Thyroid gland (tissue), 4 donors: ENCODE results near the gene PPP1R15A. TPM values are rescaled to one million over a fixed set of nuclear protein-coding genes. Genes with fewer than 3 reads are reported as not detected.
A peak's percentile ranks its signal among the peaks of the same experiment; 100 is the strongest.
"Not testable (repeated sequence)": the region's sequence is repeated elsewhere in the genome, so short reads cannot be mapped to it uniquely, and the experiment has no call there.

Experiments used
- DNase-seq, 2 donors: peaks; one replicate each; pipeline ENCODE4 v3.0.0-alpha.2; 2019
- H3K27ac ChIP-seq, 3 donors: fragments of 200-600 bp; sonication (generic); 1 replicate in 2 of 3; 2 replicates in 1 of 3; pipeline ENCODE4 v1.5.1; 2016 to 2019; ENCODE audit warnings: mild to moderate bottlenecking in 1 of 3, moderate library complexity in 1 of 3
- H3K27me3 ChIP-seq: fragments of 200-600 bp; sonication (generic); one replicate; pipeline ENCODE4 v1.5.1; 2019
- H3K36me3 ChIP-seq, 2 donors: fragments of 200-600 bp; sonication (generic); one replicate each; pipeline ENCODE4 v1.5.1; 2016 to 2019
- H3K4me1 ChIP-seq, 2 donors: fragments of 200-600 bp; sonication (generic); one replicate each; pipeline ENCODE4 v1.5.1; 2017 to 2019
- H3K4me3 ChIP-seq, 3 donors: fragments of 200-600 bp; sonication (generic); replicated peaks in 1 of 3; 1 replicate in 2 of 3; 2 replicates in 1 of 3; pipeline ENCODE4 v1.5.1; 2016; ENCODE audit warnings: mild to moderate bottlenecking in 1 of 3
- H3K9me3 ChIP-seq: fragments of 200-600 bp; sonication (generic); one replicate; pipeline ENCODE4 v1.5.1; 2017
- POLR2A ChIP-seq, 2 donors: fragments of 450-650 bp; IDR thresholded peaks; one replicate each; pipeline ENCODE4 v1.6.1; 2017; ENCODE audit warnings: antibody characterized with exemption in 2 of 2, mild to moderate bottlenecking in 2 of 2, moderate library complexity in 1 of 2
- WGBS, 2 donors: methylation state at CpG; one replicate each; pipeline ENCODE4 v1.1.5; 2017; 5-methylcytosine and 5-hydroxymethylcytosine counted together
- intact Hi-C: fragments of 100-400 bp; cut with DNase I; formaldehyde crosslinking; loops from one replicate; pipeline ENCODE4 v1.15.1; 2023
- total RNA-seq, 4 donors: library from RNA; depleted of rRNA; stranded (reverse); fragments of >200 nt; gene quantifications; one replicate each; pipeline ENCODE4 v1.2.3, GENCODE V29; 2016
- TF ChIP-seq, protein P1 (sequence below), 6 experiments: fragments of 200-600 bp in 3 of 6; fragments of 450-650 bp in 3 of 6; sonication (generic) in 3 of 6; IDR thresholded peaks; one replicate each; pipeline ENCODE4 v1.5.1; 2016 to 2019; ENCODE audit warnings: antibody characterized with exemption in 6 of 6, mild to moderate bottlenecking in 2 of 6, inconsistent platforms in 1 of 6, moderate library complexity in 1 of 6

PPP1R15A gene
- total RNA-seq, 4 donors from 2014 or later, result 18.7 to 31.7 (median 24.2) TPM

DNA sequence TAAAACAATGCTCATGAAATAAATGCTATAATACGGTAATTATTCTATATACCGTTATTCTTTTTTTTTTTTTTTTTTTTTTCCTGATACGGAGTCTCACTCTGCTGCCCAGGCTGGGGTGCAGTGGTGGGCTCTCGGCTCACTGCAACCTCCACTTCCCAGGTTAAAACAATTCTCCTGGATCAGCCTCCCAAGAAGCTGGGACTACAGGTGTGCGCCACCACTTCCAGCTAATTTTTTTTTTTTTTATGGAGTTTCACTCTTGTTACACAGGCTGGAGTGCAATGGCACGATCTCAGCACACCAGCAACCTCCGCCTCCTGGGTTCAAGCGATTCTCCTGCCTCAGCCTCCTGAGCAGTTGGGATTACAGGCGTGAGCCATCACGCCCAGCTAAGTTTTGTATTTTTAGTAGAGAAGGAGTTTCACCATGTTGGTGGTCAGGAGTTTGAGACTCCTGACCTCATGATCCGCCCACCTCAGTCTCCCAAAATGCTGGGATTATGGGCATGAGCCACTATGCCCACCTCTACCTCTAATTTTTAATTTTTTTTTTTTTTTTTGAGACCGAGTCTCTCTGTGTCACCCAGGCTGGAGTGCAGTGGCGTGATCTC lies 6.9 kb downstream of the PPP1R15A start:
- TF ChIP-seq, protein P1, sequence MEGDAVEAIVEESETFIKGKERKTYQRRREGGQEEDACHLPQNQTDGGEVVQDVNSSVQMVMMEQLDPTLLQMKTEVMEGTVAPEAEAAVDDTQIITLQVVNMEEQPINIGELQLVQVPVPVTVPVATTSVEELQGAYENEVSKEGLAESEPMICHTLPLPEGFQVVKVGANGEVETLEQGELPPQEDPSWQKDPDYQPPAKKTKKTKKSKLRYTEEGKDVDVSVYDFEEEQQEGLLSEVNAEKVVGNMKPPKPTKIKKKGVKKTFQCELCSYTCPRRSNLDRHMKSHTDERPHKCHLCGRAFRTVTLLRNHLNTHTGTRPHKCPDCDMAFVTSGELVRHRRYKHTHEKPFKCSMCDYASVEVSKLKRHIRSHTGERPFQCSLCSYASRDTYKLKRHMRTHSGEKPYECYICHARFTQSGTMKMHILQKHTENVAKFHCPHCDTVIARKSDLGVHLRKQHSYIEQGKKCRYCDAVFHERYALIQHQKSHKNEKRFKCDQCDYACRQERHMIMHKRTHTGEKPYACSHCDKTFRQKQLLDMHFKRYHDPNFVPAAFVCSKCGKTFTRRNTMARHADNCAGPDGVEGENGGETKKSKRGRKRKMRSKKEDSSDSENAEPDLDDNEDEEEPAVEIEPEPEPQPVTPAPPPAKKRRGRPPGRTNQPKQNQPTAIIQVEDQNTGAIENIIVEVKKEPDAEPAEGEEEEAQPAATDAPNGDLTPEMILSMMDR (IDR thresholded peaks at IDR 0.05), result no peak
- no peak for TF ChIP-seq POLR2A (IDR thresholded peaks at IDR 0.05)
- H3K27me3 ChIP-seq, result no peaks in the 10 kb centered on the region
- no peak overlapping the region for H3K4me3 ChIP-seq
- 90 to 93% methylated on average over 13 of the region's 13 CpGs for WGBS, 2 donors
- H3K9me3 ChIP-seq, result no peaks in the 10 kb centered on the region
- intact Hi-C loops, result no loop called here
- peaks cover 12 to 20% of the 10 kb centered on the region in 2 donors for H3K36me3 ChIP-seq
- H3K4me1 ChIP-seq, result peaks cover 20 to 30% of the 10 kb centered on the region in 2 donors
- peak overlapping the region in 1 of 3 donors; percentile 1 for H3K27ac ChIP-seq
- no peak for DNase-seq

DNA sequence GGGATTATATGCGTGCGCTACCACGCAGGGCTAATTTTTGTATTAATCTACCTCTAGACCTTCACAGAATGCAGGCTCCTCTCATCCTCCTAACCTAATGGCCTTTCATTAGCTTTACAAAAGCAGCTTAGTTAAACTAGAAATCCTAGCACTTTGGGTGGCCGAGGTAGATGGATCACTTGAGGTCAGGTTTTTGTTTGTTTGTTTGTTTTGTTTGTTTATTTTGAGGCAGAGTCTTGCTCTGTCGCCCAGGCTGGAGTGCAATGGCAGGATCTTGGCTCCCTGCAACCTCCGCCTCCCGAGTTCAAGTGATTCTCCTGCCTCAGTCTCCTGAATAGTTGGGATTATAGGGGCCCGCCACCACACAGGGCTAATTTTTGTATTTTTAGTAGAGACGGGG lies 7.5 kb downstream of the PPP1R15A start:
- H3K9me3 ChIP-seq, intact Hi-C loops, H3K27me3 ChIP-seq, H3K27ac ChIP-seq, DNase-seq, H3K4me3 ChIP-seq: not testable (repeated sequence)
- Histone ChIP-seq H3K4me1 (peaks cover 14 to 25% of the 10 kb centered on the region in 2 donors), H3K36me3 (peaks cover 9 to 14% of the 10 kb centered on the region in 2 donors)
- 76 to 79% methylated on average over 9 of the region's 9 CpGs for WGBS, 2 donors

DNA sequence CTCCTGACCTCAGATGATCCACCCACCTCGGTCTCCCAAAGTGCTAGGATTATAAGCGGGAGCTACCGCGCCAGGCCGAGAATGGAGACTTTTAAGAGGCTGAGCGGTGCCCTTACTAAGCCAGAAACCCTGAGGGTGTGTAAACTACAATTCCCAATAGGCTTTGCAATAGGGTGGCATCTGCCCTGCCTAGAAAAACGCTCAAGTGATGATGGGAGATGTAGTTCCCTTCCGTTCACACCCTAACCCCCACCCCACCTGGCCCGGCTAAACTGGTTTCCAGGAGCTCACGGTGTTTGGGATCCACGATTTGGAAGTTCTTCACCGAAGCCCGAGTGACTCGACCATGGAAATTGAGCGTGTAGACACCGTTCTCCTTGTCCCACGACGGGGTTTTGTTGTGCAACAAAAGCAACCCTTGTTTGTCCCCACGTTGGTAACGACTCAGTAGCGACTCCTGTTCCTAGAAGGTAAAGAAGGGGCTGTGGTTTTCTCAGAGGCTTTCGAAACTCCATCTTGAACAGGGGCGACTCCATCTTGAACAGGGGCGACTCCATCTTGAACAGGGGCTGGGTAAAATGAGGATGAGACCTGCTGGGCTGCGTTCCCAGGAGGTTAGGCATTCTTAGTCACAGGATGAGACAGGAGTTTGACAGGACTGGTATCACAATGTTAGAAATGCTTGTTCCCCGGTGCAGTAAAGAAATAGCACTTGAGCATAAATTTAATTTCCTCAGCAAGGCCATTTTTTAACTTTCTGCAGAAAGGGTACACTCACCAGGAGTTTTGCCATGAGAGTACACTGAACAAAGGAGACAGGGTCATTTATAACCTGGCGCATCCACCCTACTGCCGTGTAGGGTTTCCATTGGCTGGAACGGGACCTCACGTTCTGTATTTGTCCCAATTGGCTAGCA lies 9.8 kb downstream of the PPP1R15A start:
- no peak overlapping the region for H3K27ac ChIP-seq
- intact Hi-C loops, result no loop called here
- no peak overlapping the region for H3K4me3 ChIP-seq
- H3K36me3 ChIP-seq, result no peaks in the 10 kb centered on the region
- H3K27me3 ChIP-seq, result no peaks in the 10 kb centered on the region
- TF ChIP-seq POLR2A (IDR thresholded peaks at IDR 0.05), result no peak
- H3K4me1 ChIP-seq, result peaks cover 0 to 4% of the 10 kb centered on the region in 2 donors
- H3K9me3 ChIP-seq, result no peaks in the 10 kb centered on the region
- no peak for DNase-seq
- WGBS, 2 donors, result 72 to 86% methylated on average over 30 of the region's 30 CpGs

DNA sequence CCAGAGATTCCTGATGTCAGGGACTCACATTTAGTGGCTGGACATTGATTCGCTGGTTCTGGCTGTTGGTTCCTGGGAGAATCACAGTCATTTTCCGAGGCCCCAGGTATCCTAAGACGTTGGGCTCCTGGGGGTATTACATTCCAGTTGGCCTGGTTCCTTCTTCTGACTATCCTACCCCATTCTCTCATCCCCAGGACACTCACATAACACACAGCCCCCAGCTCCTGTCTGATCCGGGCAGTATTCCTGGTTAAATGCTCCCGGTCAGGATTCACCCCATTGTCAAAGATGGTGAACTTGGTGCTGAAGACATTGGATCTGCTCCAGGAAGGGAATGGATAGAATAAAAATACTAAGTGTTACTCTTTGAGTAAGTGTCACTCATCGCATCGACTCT lies 11.5 kb downstream of the PPP1R15A start:
- no peak for TF ChIP-seq POLR2A (IDR thresholded peaks at IDR 0.05)
- TF ChIP-seq, protein P1 (IDR thresholded peaks at IDR 0.05), result no peak
- intact Hi-C loops, result no loop called here
- no peak overlapping the region for H3K27ac ChIP-seq
- H3K27me3 ChIP-seq, result no peaks in the 10 kb centered on the region
- no peak for DNase-seq
- H3K9me3 ChIP-seq, result no peaks in the 10 kb centered on the region
- no peaks in the 10 kb centered on the region for H3K4me1 ChIP-seq
- H3K36me3 ChIP-seq, result no peaks in the 10 kb centered on the region
- H3K4me3 ChIP-seq, result no peak overlapping the region
- WGBS, 2 donors, result 94% methylated on average over 7 of the region's 7 CpGs

DNA sequence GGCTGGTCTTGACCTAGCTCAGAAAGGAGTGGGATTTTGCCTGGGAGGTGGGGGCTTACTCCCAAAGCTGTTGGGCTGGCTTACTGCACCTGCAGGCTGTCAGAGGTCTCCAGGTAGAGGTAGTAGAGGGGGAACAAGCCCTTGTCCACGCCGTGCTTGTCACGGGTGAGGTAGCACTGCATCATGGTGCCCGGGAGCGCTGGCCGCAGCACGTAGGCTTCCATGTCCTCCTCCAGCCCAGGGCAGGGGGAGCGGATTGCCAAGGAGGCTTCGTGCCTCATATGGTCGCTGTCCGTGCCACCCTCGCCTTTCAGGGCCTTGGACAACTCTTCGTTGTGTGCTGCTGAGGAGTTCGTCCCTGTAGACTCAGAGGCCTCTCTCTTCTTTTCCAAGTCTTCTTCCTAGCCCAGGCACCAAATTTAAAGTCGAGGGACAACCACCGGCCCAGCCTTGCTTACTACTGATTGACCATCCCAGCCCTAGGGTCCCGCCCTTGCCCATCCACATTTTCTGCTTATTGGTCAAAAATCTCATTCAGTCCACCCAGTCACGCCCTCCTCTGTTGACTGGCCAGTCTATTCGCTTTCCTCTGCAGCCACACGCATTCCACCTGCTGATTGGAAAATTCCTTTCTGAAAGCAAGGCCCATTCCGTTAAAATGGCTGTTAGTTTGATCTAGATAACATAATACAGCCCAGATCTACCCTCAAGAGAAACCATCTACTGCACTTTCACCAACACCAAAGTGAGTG lies 15.8 kb downstream of the PPP1R15A start:
- no peaks in the 10 kb centered on the region for H3K9me3 ChIP-seq
- intact Hi-C loops, result no loop called here
- no peak overlapping the region for H3K27ac ChIP-seq
- H3K36me3 ChIP-seq, result no peaks in the 10 kb centered on the region
- no peak overlapping the region for H3K4me3 ChIP-seq
- 84 to 91% methylated on average over 20 to 21 of the region's 21 CpGs for WGBS, 2 donors
- DNase-seq, result no peak
- TF ChIP-seq, protein P1 (IDR thresholded peaks at IDR 0.05), result no peak
- TF ChIP-seq POLR2A (IDR thresholded peaks at IDR 0.05), result no peak
- H3K4me1 ChIP-seq, result no peaks in the 10 kb centered on the region
- H3K27me3 ChIP-seq, result no peaks in the 10 kb centered on the region

DNA sequence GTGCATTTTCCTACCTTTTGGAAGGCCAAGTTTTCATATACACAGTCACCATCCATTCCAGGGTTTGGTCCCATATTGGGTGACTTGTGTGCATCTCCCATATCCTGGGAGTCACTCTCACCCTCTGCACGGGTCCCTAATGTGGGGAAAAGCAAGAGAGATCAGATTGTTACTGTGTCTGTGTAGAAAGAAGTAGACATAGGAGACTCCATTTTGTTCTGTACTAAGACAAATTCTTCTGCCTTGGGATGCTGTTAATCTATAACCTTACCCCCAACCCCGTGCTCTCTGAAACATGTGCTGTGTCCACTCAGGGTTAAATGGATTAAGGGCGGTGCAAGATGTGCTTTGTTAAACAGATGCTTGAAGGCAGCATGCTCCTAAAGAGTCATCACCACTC lies 17.3 kb downstream of the PPP1R15A start:
- H3K4me3 ChIP-seq, H3K4me1 ChIP-seq, DNase-seq, H3K27ac ChIP-seq, intact Hi-C loops, H3K9me3 ChIP-seq, H3K27me3 ChIP-seq, H3K36me3 ChIP-seq: not testable (repeated sequence)
- 31 to 50% methylated on average over 3 of the region's 3 CpGs for WGBS, 2 donors
